ENCODE data around the gene GSTO2. TPM values are rescaled to one million over a fixed set of nuclear protein-coding genes. Genes with fewer than 3 reads are reported as not detected.

GSTO2 gene
- total RNA-seq, 2 experiments from 2014 or later: 0.77 to 1.2 TPM

DNA sequence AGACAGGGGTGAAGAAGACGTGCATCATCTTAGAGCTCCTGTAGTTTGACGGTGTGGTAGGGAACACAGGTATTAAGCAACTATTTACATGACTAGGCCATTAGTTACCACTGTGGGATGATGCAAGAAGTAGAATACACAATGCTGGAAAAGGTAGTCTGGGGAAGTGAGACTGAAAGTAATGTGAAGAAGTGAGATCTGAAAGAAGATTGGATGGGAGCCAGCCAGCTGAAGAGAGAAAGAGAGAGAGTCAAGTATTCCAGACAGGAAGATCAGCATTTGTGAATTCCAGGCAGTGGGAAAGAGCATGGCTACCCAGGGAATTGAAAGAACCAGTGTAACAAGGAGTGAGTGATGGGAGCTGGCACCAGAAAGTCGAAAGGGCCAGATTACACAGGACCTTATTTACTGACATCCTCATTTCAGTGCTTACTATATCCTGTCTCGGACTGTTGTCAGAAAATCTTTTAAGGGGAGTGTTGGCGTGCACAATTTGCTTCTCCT, 80.7 kb downstream of the GSTO2 start:
- DNase-seq (peak in 3 of 14 experiments; percentile 35 to 63 (median 56)), ATAC-seq (ENCODE audit: poor library complexity) (no peak)
- Mint-ChIP-seq H3K4me3 (no peak overlapping the region), H3K27ac (no peak overlapping the region), H3K27me3 (no peaks in the 10 kb centered on the region), H3K4me1 (ENCODE audit: low read depth) (peaks cover 24% of the 10 kb centered on the region), H3K9me3 (peaks cover 3% of the 10 kb centered on the region), H3K36me3 (ENCODE audit: low read depth) (no peaks in the 10 kb centered on the region)
- Histone ChIP-seq H3K4me1 (ENCODE audit: insufficient read depth, low read length) (peaks cover 34% of the 10 kb centered on the region), H3K36me3 (ENCODE audit: insufficient read depth, low read length) (no peaks in the 10 kb centered on the region), H3K27ac (ENCODE audit: low read depth in 1 of 2, low read length in 2 of 2) (no peak overlapping the region), H3K9me3 (ENCODE audit: control insufficient read depth in 1 of 2, insufficient read depth in 1 of 2, low read length in 2 of 2) (no peaks in the 10 kb centered on the region), H3K4me3 (ENCODE audit: low read length) (no peak overlapping the region), H3K27me3 (ENCODE audit: control insufficient read depth in 1 of 2, insufficient read depth in 2 of 2, low read length in 2 of 2) (no peaks in the 10 kb centered on the region)
- ChIA-PET CTCF (interaction anchor here (0.6 to 5.6 kb wide), 6 partner anchors 13 to 76 kb away, joined by 3 to 107 read pairs (median 5); no protein-coding TSS in a partner anchor), POLR2A (interaction anchor here (2.5 to 4.9 kb wide), 3 partner anchors 11 to 81 kb away, joined by 7 to 58 read pairs (median 13); partner anchors contain the start of genes GSTO2 and ITPRIP)
- intact Hi-C loops (cut with DNase I, micrococcal nuclease): loop anchor here (1.0 to 5.0 kb wide), 5 partner anchors 11 to 227 kb away; partner anchors contain the start of genes ITPRIP (in 1 of the 2) and SFR1 (in 1 of the 2)
- TF ChIP-seq, protein P1, sequence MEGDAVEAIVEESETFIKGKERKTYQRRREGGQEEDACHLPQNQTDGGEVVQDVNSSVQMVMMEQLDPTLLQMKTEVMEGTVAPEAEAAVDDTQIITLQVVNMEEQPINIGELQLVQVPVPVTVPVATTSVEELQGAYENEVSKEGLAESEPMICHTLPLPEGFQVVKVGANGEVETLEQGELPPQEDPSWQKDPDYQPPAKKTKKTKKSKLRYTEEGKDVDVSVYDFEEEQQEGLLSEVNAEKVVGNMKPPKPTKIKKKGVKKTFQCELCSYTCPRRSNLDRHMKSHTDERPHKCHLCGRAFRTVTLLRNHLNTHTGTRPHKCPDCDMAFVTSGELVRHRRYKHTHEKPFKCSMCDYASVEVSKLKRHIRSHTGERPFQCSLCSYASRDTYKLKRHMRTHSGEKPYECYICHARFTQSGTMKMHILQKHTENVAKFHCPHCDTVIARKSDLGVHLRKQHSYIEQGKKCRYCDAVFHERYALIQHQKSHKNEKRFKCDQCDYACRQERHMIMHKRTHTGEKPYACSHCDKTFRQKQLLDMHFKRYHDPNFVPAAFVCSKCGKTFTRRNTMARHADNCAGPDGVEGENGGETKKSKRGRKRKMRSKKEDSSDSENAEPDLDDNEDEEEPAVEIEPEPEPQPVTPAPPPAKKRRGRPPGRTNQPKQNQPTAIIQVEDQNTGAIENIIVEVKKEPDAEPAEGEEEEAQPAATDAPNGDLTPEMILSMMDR (IDR thresholded peaks at IDR 0.05): no peak

DNA sequence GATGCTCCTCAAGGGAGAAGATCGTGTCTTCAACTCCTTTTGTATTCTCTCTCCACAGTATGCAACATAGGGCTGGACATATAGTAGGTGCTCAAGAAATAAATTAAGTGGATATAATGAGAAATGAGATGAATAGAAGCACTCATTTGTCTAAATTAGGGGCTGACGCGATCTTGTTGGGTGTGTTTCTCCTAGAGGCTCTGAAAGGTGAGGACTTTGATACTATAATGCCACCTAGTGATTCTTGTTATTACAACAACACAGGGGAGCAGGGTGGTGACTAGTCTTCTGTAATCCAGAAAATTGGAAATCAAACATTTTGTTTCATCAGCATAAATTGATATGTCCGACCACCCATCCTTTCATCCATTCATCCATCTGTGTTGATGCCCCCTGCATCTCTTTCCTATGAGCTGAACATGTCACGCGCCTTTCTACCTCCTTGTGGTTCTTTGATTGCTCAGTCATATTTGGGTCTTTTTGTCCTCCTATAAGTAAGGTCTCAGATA, 81.2 kb downstream of the GSTO2 start:
- CTCF ChIA-PET: interaction anchor here (0.6 to 5.6 kb wide), 8 partner anchors 11 to 76 kb away, joined by 3 to 107 read pairs (median 6); partner anchors contain the start of gene ITPRIP
- no peaks in the 10 kb centered on the region for H3K9me3 ChIP-seq (ENCODE audit: control insufficient read depth in 1 of 2, insufficient read depth in 1 of 2, low read length in 2 of 2)
- H3K4me1 ChIP-seq (ENCODE audit: insufficient read depth, low read length): peaks cover 34% of the 10 kb centered on the region
- H3K4me3 ChIP-seq (ENCODE audit: low read length): no peak overlapping the region
- DNase-seq (peak in 4 of 14 experiments; percentile 44 to 84 (median 82)), ATAC-seq (ENCODE audit: poor library complexity) (peak; percentile 75)
- no peak overlapping the region for H3K27ac Mint-ChIP-seq
- H3K36me3 Mint-ChIP-seq (ENCODE audit: low read depth): no peaks in the 10 kb centered on the region
- H3K27ac ChIP-seq (ENCODE audit: low read depth in 1 of 2, low read length in 2 of 2): no peak overlapping the region
- TF ChIP-seq, protein P1 (IDR thresholded peaks at IDR 0.05): peak; percentile 88
- POLR2A ChIA-PET: interaction anchor here (1.2 to 4.9 kb wide), 5 partner anchors 12 to 81 kb away, joined by 4 to 58 read pairs (median 11); partner anchors contain the start of genes GSTO2 and ITPRIP
- H3K9me3 Mint-ChIP-seq: peaks cover 3% of the 10 kb centered on the region
- no peak overlapping the region for H3K4me3 Mint-ChIP-seq
- no peaks in the 10 kb centered on the region for H3K27me3 Mint-ChIP-seq
- no peaks in the 10 kb centered on the region for H3K27me3 ChIP-seq (ENCODE audit: control insufficient read depth in 1 of 2, insufficient read depth in 2 of 2, low read length in 2 of 2)
- no peaks in the 10 kb centered on the region for H3K36me3 ChIP-seq (ENCODE audit: insufficient read depth, low read length)
- peaks cover 23% of the 10 kb centered on the region for H3K4me1 Mint-ChIP-seq (ENCODE audit: low read depth)
- intact Hi-C loops (cut with DNase I, micrococcal nuclease): loop anchor here (1.0 to 2.0 kb wide), 4 partner anchors 12 to 75 kb away; partner anchors contain the start of gene ITPRIP (in 1 of the 2)

DNA sequence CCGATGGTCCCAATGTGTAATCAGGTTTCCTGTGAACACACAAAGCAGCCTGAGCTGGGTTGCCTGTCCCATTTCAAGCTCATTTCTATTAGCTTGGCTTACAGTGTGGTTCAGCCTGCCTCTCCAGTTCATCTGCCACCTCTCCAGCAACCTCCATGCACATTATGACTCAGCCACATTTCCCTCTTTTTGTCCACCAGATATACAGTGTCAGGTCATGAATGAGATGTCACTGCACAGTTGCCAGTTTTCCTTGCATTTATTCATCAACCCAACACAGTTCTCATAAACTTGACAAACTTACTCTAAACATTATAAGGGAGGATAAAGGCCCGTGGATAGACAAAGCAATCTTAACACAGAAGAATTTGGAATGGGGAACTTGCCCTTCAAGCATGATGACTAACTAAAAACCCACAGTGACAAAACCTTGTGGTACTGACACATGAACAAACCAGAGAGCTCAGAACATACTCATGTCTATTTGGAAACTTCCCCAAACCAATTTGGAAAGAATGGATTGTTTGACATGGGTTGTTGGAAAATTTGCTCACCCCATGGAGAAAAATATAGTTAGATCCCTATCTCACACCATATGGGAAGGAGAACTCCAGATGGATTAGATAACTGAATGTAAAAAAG, 82.2 kb downstream of the GSTO2 start:
- ATAC-seq (ENCODE audit: poor library complexity): no peak
- Mint-ChIP-seq H3K36me3 (ENCODE audit: low read depth) (no peaks in the 10 kb centered on the region), H3K27ac (no peak overlapping the region), H3K27me3 (no peaks in the 10 kb centered on the region), H3K9me3 (no peaks in the 10 kb centered on the region), H3K4me3 (no peak overlapping the region), H3K4me1 (ENCODE audit: low read depth) (peaks cover 13% of the 10 kb centered on the region)
- Histone ChIP-seq H3K4me1 (ENCODE audit: insufficient read depth, low read length) (peaks cover 30% of the 10 kb centered on the region), H3K27ac (ENCODE audit: low read depth in 1 of 2, low read length in 2 of 2) (peak overlapping the region in 1 of 2 donors; percentile 14), H3K36me3 (ENCODE audit: insufficient read depth, low read length) (no peaks in the 10 kb centered on the region), H3K9me3 (ENCODE audit: control insufficient read depth in 1 of 2, insufficient read depth in 1 of 2, low read length in 2 of 2) (no peaks in the 10 kb centered on the region), H3K27me3 (ENCODE audit: control insufficient read depth in 1 of 2, insufficient read depth in 2 of 2, low read length in 2 of 2) (no peaks in the 10 kb centered on the region), H3K4me3 (ENCODE audit: low read length) (no peak overlapping the region)
- DNase-seq: peak in 3 of 14 experiments; percentile 40 to 67 (median 57)
- CTCF ChIA-PET: interaction anchor here (0.9 to 5.6 kb wide), 8 partner anchors 12 to 77 kb away, joined by 3 to 107 read pairs (median 6); partner anchors contain the start of gene ITPRIP
- TF ChIP-seq, protein P1 (IDR thresholded peaks at IDR 0.05): no peak
- intact Hi-C loops (cut with DNase I, micrococcal nuclease): loop anchor here in 1 of 2 experiments (2.0 kb wide), 1 partner anchor 76 kb away; no protein-coding TSS in a partner anchor
- POLR2A ChIA-PET: interaction anchor here (1.0 to 4.9 kb wide), 7 partner anchors 13 to 82 kb away, joined by 3 to 58 read pairs (median 7); partner anchors contain the start of genes GSTO2 and ITPRIP

All from CD4-positive, alpha-beta T cell (primary cell).